ENCODE measurements around the gene MAP2K5. TPM values are rescaled to one million over a fixed set of nuclear protein-coding genes. Genes with fewer than 3 reads are reported as not detected.

MAP2K5 gene
- total RNA-seq, 1 experiment from 2014 or later, result 7.4 TPM

DNA sequence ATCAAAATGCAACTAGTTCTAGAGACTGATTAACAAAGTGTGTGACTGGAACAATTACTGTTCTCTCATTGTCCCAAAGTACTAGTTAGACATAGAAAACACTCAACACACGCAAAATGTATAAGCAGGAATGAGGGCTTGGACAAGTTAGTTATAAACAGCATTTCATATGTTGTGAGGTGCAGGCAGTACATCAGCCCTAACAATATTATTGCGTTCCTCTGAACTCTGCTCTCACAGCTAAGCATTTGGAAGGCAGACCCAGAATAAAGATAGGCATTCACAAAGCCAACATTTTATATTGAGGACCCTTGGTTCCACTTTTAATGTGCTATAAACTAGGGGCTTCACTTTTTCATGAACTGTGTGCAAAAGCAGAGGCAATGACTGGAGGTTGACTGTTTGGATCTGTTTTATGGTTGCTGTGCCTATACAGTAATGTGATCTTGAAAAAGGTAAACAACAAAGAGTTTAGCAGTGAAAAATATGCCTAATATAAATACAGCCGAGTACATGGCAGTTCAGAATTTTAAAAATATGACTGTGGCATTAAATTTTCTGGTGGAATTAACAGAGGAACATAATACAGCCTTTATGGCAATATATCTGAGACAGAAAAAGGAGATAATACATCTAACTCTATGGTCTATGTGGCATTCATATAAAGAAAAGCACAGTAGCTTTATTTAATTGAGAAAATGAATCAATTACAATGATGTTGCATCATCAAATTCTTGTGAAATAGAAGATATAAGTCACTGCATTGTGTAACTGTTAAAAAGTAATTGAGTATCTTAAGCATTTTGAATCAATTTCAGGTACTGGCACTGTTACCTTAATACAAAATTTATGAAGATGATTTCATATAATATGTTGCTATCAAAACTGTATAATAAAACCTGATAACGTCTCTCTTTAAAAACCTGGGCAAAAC lies 202.8 kb downstream of the MAP2K5 start:
- peak; percentile 38 for DNase-seq (ENCODE audit: extremely low read depth, low read depth)

GRCh38 chr15:67746022-67746421 lies 203.5 kb downstream of the MAP2K5 start:
- no peak for DNase-seq (ENCODE audit: extremely low read depth, low read depth)

- no peak for DNase-seq (ENCODE audit: extremely low read depth, low read depth)
Observed at GRCh38 chr15:67746450-67746849, 203.9 kb downstream of the MAP2K5 start.

GRCh38 chr15:67747921-67748320 lies 205.4 kb downstream of the MAP2K5 start:
- DNase-seq (ENCODE audit: extremely low read depth, low read depth), result no peak

DNA sequence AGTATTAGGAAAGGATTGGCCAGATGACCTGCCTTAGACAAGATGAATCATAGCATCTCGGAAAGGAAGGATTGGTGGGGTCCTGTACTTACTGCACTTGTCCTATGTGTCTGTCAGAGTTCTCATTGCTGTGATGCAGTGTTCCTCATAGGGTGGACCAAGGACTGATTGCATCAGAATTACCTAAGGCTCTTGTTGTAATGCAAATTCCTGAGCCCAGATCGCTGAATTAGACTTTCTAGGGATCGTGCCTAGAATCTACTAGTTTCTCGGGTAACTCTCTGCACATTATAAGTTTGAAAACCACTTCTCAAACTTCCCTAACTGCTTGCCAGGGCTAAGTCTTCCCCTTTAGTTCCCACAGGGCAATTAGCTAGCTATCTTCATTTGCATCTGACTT lies 207.9 kb downstream of the MAP2K5 start:
- no peak for DNase-seq (ENCODE audit: extremely low read depth, low read depth)

DNA sequence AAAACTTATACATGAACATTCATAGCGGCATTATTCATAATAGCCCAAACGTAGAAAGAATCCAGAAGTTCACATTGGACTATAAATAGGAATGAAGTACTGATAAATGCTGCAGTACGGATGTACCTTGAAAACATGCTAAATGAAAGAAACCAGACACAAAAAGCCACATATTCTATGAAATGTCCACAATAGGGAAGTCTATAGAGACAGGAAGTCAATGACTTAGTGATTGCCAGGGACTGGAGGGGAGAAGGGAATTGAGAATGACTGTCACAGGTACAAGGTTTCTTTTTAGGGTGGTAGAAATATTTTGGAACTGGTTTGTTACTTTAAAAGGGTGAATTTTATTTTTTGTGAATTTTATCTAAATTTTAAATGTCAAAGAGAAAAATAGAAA lies 211.4 kb downstream of the MAP2K5 start:
- DNase-seq (ENCODE audit: extremely low read depth, low read depth), result no peak

DNA sequence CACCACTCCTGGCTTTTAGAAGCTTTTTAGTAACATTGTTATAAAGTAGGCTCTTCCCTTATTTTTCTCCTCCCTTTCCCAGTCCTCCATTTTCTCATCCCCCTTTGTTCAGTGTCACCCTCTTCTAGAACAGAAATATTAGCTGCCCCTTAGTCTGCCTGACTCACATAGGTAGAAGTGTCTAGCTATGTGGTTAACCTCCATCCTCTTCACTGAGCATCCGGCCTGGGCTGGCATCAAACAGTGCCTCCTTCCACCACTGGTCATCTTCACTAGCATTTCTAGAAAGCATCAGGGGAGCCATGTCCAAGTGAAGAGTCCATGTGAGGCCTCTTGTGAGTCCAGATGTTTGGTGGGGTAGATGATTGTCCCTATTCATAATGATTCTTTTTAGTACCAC lies 212.8 kb downstream of the MAP2K5 start:
- DNase-seq (ENCODE audit: extremely low read depth, low read depth), result no peak

GRCh38 chr15:67755936-67756335 lies 213.4 kb downstream of the MAP2K5 start:
- DNase-seq (ENCODE audit: extremely low read depth, low read depth), result no peak

GRCh38 chr15:67758619-67759300 lies 216.3 kb downstream of the MAP2K5 start:
- no peak for DNase-seq (ENCODE audit: extremely low read depth, low read depth)

DNA sequence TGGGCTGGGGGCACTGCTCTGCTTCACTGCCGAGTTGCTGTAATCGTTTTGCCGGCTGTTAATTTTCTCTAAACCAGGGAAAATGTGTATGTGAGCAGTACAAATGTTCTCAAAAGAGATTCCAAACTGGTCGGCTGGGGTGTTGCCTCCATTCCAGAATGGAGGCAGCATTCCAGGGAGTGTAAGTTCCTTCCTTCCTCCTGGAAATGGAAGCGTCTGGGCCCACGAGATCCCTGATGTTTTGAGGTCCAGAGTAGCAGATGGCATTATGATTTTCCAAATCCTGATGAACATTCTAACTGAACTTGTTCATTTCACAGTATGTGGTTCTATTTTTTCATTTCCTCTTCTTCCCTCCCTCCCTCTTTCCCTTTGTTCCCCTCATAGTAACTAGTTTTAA lies 218.4 kb downstream of the MAP2K5 start:
- no peak for DNase-seq (ENCODE audit: extremely low read depth, low read depth)

DNA sequence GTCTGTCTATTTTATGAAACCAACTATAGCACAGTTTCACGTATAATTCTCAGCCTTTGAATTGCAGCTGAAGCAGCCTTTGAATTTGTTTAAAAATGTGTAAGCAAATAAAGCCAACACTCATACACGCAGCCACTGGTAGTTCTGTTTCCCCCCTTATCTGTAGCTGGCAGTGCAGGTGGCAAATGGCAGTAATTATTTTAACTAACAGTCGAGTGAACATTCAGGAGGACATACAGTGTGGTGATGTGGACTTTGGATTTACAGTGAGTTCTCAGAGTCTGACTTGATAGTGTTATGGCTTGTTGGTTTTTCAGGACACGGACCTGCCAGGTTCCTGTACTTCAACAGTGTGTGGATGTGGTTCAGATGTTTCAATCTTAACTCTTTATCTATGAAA lies 218.8 kb downstream of the MAP2K5 start:
- DNase-seq (ENCODE audit: extremely low read depth, low read depth), result no peak

DNA sequence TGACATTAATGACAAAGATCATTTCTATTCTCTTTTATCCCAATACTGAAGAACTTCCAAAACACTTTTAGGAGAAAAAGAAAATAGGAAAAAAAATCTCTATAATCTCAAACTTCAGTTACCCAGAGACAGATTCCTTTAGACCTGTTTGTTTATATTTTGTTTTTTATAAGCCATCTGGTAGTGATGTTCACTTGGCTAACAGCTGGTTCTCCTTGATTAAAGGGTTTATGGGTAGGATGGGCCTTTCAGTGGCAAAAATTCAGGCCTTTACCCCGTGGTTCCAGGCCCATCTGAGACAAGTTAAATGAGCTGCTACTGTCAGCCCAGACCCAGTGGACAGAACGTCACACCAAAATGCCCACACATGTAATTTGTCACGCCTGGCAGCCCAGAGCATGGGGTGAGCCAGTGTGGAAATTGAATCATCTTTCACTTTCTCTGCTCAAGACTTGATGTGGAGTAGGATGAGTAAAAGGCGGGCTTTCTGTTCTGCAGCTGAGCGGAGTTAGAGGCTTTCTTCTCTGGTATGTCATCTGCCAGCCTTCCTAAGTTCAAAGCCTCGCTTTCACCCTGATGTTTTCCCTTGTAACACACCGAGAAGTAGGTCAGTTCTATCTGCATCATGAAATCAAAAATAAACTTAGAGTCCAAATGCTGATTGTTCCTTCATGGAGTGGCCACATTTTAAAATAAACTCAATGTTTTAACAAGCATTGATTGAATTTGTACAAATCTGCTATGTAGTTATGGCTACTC lies 220.3 kb downstream of the MAP2K5 start:
- no peak for DNase-seq (ENCODE audit: extremely low read depth, low read depth)

GRCh38 chr15:67765701-67766100 lies 223.2 kb downstream of the MAP2K5 start:
- no peak for DNase-seq (ENCODE audit: extremely low read depth, low read depth)

GRCh38 chr15:67766968-67767367 lies 224.5 kb downstream of the MAP2K5 start:
- no peak for DNase-seq (ENCODE audit: extremely low read depth, low read depth)

- DNase-seq (ENCODE audit: extremely low read depth, low read depth), result no peak
Observed at GRCh38 chr15:67768313-67768977, 225.9 kb downstream of the MAP2K5 start.

GRCh38 chr15:67769497-67770357 lies 227.2 kb downstream of the MAP2K5 start:
- no peak for DNase-seq (ENCODE audit: extremely low read depth, low read depth)

- no peak for DNase-seq (ENCODE audit: extremely low read depth, low read depth)
Observed at GRCh38 chr15:67770358-67770628, 227.8 kb downstream of the MAP2K5 start.

GRCh38 chr15:67771189-67771800 lies 228.8 kb downstream of the MAP2K5 start:
- DNase-seq (ENCODE audit: extremely low read depth, low read depth), result no peak

GRCh38 chr15:67774626-67775025 lies 232.1 kb downstream of the MAP2K5 start:
- DNase-seq (ENCODE audit: extremely low read depth, low read depth), result no peak

- no peak for DNase-seq (ENCODE audit: extremely low read depth, low read depth)
Observed at GRCh38 chr15:67775250-67775649, 232.7 kb downstream of the MAP2K5 start.

Data from NCI-H460 (cell line).